HG03135 (cell line): ENCODE data around the gene LIF.
"Not testable (repeated sequence)": the region's sequence is repeated elsewhere in the genome, so short reads cannot be mapped to it uniquely, and the experiment has no call there.

Experiments used
- ATAC-seq: cut with Tn5 transposase; IDR thresholded peaks from one replicate; pipeline ENCODE4 v1.9.1; 2021; ENCODE audit warnings: mild to moderate bottlenecking, moderate library complexity; ENCODE audit not compliant: unreplicated experiment

LIF gene

GRCh38 chr22:30212363-30212995, 34.1 kb downstream of the LIF start:
- no peak for ATAC-seq

GRCh38 chr22:30211124-30211820, 35.3 kb downstream of the LIF start:
- ATAC-seq, result no peak

- no peak for ATAC-seq
Observed at GRCh38 chr22:30210235-30210909, 36.2 kb downstream of the LIF start.

GRCh38 chr22:30209642-30210041, 36.9 kb downstream of the LIF start:
- no peak for ATAC-seq

GRCh38 chr22:30208631-30209603, 37.6 kb downstream of the LIF start:
- ATAC-seq, result no peak

- no peak for ATAC-seq
Observed at GRCh38 chr22:30206944-30207343, 39.6 kb downstream of the LIF start.

- no peak for ATAC-seq
Observed at GRCh38 chr22:30205281-30206115, 41.1 kb downstream of the LIF start.

- no peak for ATAC-seq
Observed at GRCh38 chr22:30204742-30205111, 41.8 kb downstream of the LIF start.

- ATAC-seq, result no peak
Observed at GRCh38 chr22:30204015-30204741, 42.4 kb downstream of the LIF start.

- no peak for ATAC-seq
Observed at GRCh38 chr22:30202531-30203006, 44.0 kb downstream of the LIF start.

- no peak for ATAC-seq
Observed at GRCh38 chr22:30201945-30202344, 44.6 kb downstream of the LIF start.

- not testable (repeated sequence) for ATAC-seq
Observed at GRCh38 chr22:30200905-30201304, 45.7 kb downstream of the LIF start.

GRCh38 chr22:30198921-30199320, 47.6 kb downstream of the LIF start:
- no peak for ATAC-seq

- no peak for ATAC-seq
Observed at GRCh38 chr22:30198152-30198825, 48.3 kb downstream of the LIF start.

- ATAC-seq, result no peak
Observed at GRCh38 chr22:30197389-30197788, 49.2 kb downstream of the LIF start.

- ATAC-seq, result no peak
Observed at GRCh38 chr22:30196880-30197336, 49.7 kb downstream of the LIF start.

- peak; percentile 49 for ATAC-seq
Observed at GRCh38 chr22:30196141-30196879, 50.2 kb downstream of the LIF start.
